Activated CD8-positive, alpha-beta memory T cell treated with anti-CD3 and anti-CD28 coated beads, Interleukin-2, amount 50 U/mL, for 4 hours (primary cell): ENCODE results near the gene VPS54.
"Not testable (repeated sequence)": the region's sequence is repeated elsewhere in the genome, so short reads cannot be mapped to it uniquely, and the experiment has no call there.

ENCODE experiments used
- DNase-seq: peaks from one replicate; pipeline ENCODE4 v3.0.0-alpha.2; 2020

Gene VPS54

GRCh38 chr2:63866009-63866709, 153.1 kb downstream of the VPS54 start:
- DNase-seq: no peak

- DNase-seq: no peak
Measured at GRCh38 chr2:63865159-63865799, 153.9 kb downstream of the VPS54 start.

- DNase-seq: no peak
Measured at GRCh38 chr2:63863707-63864106, 155.5 kb downstream of the VPS54 start.

- no peak for DNase-seq
Measured at GRCh38 chr2:63862806-63863205, 156.4 kb downstream of the VPS54 start.

GRCh38 chr2:63861220-63861822, 157.9 kb downstream of the VPS54 start:
- DNase-seq: peak; percentile 63

- DNase-seq: no peak
Measured at GRCh38 chr2:63858291-63858690, 160.9 kb downstream of the VPS54 start.

GRCh38 chr2:63856303-63856603, 163.0 kb downstream of the VPS54 start:
- peak; percentile 37 for DNase-seq

GRCh38 chr2:63855418-63856302, 163.6 kb downstream of the VPS54 start:
- DNase-seq: no peak

GRCh38 chr2:63853527-63854310, 165.5 kb downstream of the VPS54 start:
- DNase-seq: no peak

- DNase-seq: no peak
Measured at GRCh38 chr2:63851691-63852311, 167.4 kb downstream of the VPS54 start.

- DNase-seq: no peak
Measured at GRCh38 chr2:63850649-63851048, 168.6 kb downstream of the VPS54 start.

- no peak for DNase-seq
Measured at GRCh38 chr2:63850204-63850571, 169.0 kb downstream of the VPS54 start.

GRCh38 chr2:63849381-63850203, 169.6 kb downstream of the VPS54 start:
- DNase-seq: no peak

- DNase-seq: not testable (repeated sequence)
Measured at GRCh38 chr2:63847571-63847970, 171.7 kb downstream of the VPS54 start.

GRCh38 chr2:63846487-63846886, 172.7 kb downstream of the VPS54 start:
- no peak for DNase-seq

- DNase-seq: no peak
Measured at GRCh38 chr2:63845866-63846265, 173.4 kb downstream of the VPS54 start.

- DNase-seq: no peak
Measured at GRCh38 chr2:63844616-63845015, 174.6 kb downstream of the VPS54 start.

GRCh38 chr2:63843791-63844190, 175.4 kb downstream of the VPS54 start:
- DNase-seq: no peak

GRCh38 chr2:63843093-63843492, 176.1 kb downstream of the VPS54 start:
- DNase-seq: no peak

GRCh38 chr2:63842149-63843061, 176.8 kb downstream of the VPS54 start:
- no peak for DNase-seq
